ENCODE measurements around the gene SYVN1. TPM values are rescaled to one million over a fixed set of nuclear protein-coding genes. Genes with fewer than 3 reads are reported as not detected.
"Not testable (repeated sequence)": the region's sequence is repeated elsewhere in the genome, so short reads cannot be mapped to it uniquely, and the experiment has no call there.

The SYVN1 gene
- polyA plus RNA-seq, 3 donors: 44.8 to 46.9 (median 45.6) TPM

GRCh38 chr11:65128182-65129145 is 5.9 kb downstream of the SYVN1 start:
- no peak for DNase-seq (ENCODE audit: low read depth in 3 of 3, low spot score in 2 of 3)

- no peak for DNase-seq (ENCODE audit: low read depth in 3 of 3, low spot score in 2 of 3)
These were observed 6.7 kb downstream of the SYVN1 start for GRCh38 chr11:65127473-65128181.

- DNase-seq (ENCODE audit: low read depth in 3 of 3, low spot score in 2 of 3): no peak
These were observed 7.6 kb downstream of the SYVN1 start for GRCh38 chr11:65126624-65127274.

GRCh38 chr11:65125197-65126056 is 8.9 kb downstream of the SYVN1 start:
- no peak for DNase-seq (ENCODE audit: low read depth in 3 of 3, low spot score in 2 of 3)

GRCh38 chr11:65124480-65125196 is 9.7 kb downstream of the SYVN1 start:
- DNase-seq (ENCODE audit: low read depth in 3 of 3, low spot score in 2 of 3): no peak

GRCh38 chr11:65121865-65122696 is 12.2 kb downstream of the SYVN1 start, which contains the start of the genes FAU and MRPL49:
FAU (minus strand) TSS chr11:65122134; CDS start chr11:65121813, 321 bp downstream.
MRPL49 (plus strand) TSS chr11:65122321; CDS start chr11:65122347, 26 bp downstream.
- peak; percentile 92 to 98 (median 93) for DNase-seq (ENCODE audit: low read depth in 3 of 3, low spot score in 2 of 3)

- DNase-seq (ENCODE audit: low read depth in 3 of 3, low spot score in 2 of 3): no peak
These were observed 12.9 kb downstream of the SYVN1 start for GRCh38 chr11:65121447-65121864.

- no peak for DNase-seq (ENCODE audit: low read depth in 3 of 3, low spot score in 2 of 3)
These were observed 13.5 kb downstream of the SYVN1 start for GRCh38 chr11:65120831-65121230.

GRCh38 chr11:65119670-65119995 is 14.7 kb downstream of the SYVN1 start:
- no peak for DNase-seq (ENCODE audit: low read depth in 3 of 3, low spot score in 2 of 3)

- DNase-seq (ENCODE audit: low read depth in 3 of 3, low spot score in 2 of 3): not testable (repeated sequence)
These were observed 15.2 kb downstream of the SYVN1 start for GRCh38 chr11:65118891-65119669.

- DNase-seq (ENCODE audit: low read depth in 3 of 3, low spot score in 2 of 3): no peak
These were observed 16.1 kb downstream of the SYVN1 start for GRCh38 chr11:65118097-65118837.

- DNase-seq (ENCODE audit: low read depth in 3 of 3, low spot score in 2 of 3): peak; percentile 97 to 98 (median 98)
These were observed 16.9 kb downstream of the SYVN1 start, which contains the start of gene ZNHIT2 for GRCh38 chr11:65117206-65118096. ZNHIT2 (minus strand) TSS chr11:65117701; CDS start chr11:65117653, 48 bp downstream.

- DNase-seq (ENCODE audit: low read depth in 3 of 3, low spot score in 2 of 3): no peak
These were observed 17.7 kb downstream of the SYVN1 start for GRCh38 chr11:65116370-65117205.

- no peak for DNase-seq (ENCODE audit: low read depth in 3 of 3, low spot score in 2 of 3)
These were observed 18.8 kb downstream of the SYVN1 start for GRCh38 chr11:65115361-65116082.
